ENCODE data around the gene NUDT5.

- TF ChIP-seq CTCF (IDR thresholded peaks at IDR 0.05; ENCODE audit: insufficient read depth, low read length, poor library complexity, severe bottlenecking) (no peak), EZH2phosphoT487 (conservative IDR thresholded peaks at IDR 0.05; ENCODE audit: low read length) (no peak)
Observed at GRCh38 chr10:12144538-12144937, 51.2 kb downstream of the NUDT5 start.
